K562 (cell line): Measurements from ENCODE around the gene ARHGAP25. TPM values are rescaled to one million over a fixed set of nuclear protein-coding genes. Genes with fewer than 3 reads are reported as not detected.

Experiments used
- ATF3 ChIP-seq, 2 experiments: fragments of 450-650 bp in 1 of 2; sonication (generic) in 1 of 2; formaldehyde crosslinking in 1 of 2; IDR thresholded peaks in 1 of 2; conservative IDR thresholded peaks in 1 of 2; 2 replicates each; pipeline versions ENCODE4 v1.6.1 to v1.8.1; 2016 to 2023; ENCODE audit warnings: mild to moderate bottlenecking in 2 of 2, moderate library complexity in 2 of 2, inconsistent platforms in 1 of 2, missing genetic modification reagents in 1 of 2
- CXXC5 ChIP-seq: fragments of 250-450 bp; sonication (Bioruptor Pico); IDR thresholded peaks from 2 replicates; pipeline ENCODE4 v1.8.0; 2022; ENCODE audit warnings: inconsistent platforms, mild to moderate bottlenecking, moderate library complexity
- DPF2 ChIP-seq: fragments of 450-650 bp; IDR thresholded peaks from 2 replicates; pipeline ENCODE4 v1.6.1; 2016
- ETV1 ChIP-seq: fragments of 450-650 bp; conservative IDR thresholded peaks from 2 replicates; pipeline ENCODE4 v1.6.1; 2016; ENCODE audit warnings: missing genetic modification characterization, control low read depth, low read depth, missing compliant biosample characterization
- ETV6 ChIP-seq, 3 experiments: fragments of 150-350 bp in 1 of 3; sonication (generic) in 1 of 3; formaldehyde crosslinking in 1 of 3; IDR thresholded peaks; 2 replicates each; pipeline versions ENCODE4 v1.6.1 to v1.8.0; 2014 to 2022; ENCODE audit warnings: borderline replicate concordance in 2 of 3, low read depth in 2 of 3, antibody characterized with exemption in 1 of 3, low read length in 1 of 3, mild to moderate bottlenecking in 1 of 3, missing genetic modification reagents in 1 of 3
- EZH2 ChIP-seq: IDR thresholded peaks from 2 replicates; pipeline ENCODE4 v1.6.1; 2012; ENCODE audit warnings: low read depth, mild to moderate bottlenecking, inconsistent platforms, low read length, borderline replicate concordance
- FOSL1 ChIP-seq: fragments of 200-800 bp; sonication (Bioruptor generic); conservative IDR thresholded peaks from 2 replicates; pipeline ENCODE4 v1.6.1; 2016; ENCODE audit warnings: missing genetic modification characterization, missing compliant biosample characterization
- HNRNPUL1 ChIP-seq: fragments of 200-400 bp; formaldehyde crosslinking; IDR thresholded peaks from 2 replicates; pipeline ENCODE4 v1.6.1; 2017; ENCODE audit warnings: low read length
- LEF1 ChIP-seq: fragments of 450-650 bp; IDR thresholded peaks from 2 replicates; pipeline ENCODE4 v1.6.1; 2016; ENCODE audit warnings: mild to moderate bottlenecking
- MYBL2 ChIP-seq, 2 experiments: fragments of 450-650 bp in 1 of 2; sonication (generic) in 1 of 2; formaldehyde crosslinking in 1 of 2; IDR thresholded peaks; 2 replicates each; pipeline versions ENCODE4 v1.6.1 to v1.8.1; 2017 to 2022; ENCODE audit warnings: borderline replicate concordance in 1 of 2, inconsistent platforms in 1 of 2, low read depth in 1 of 2, mild to moderate bottlenecking in 1 of 2, missing genetic modification reagents in 1 of 2, moderate library complexity in 1 of 2
- NFRKB ChIP-seq: fragments of 450-650 bp; IDR thresholded peaks from 2 replicates; pipeline ENCODE4 v1.6.1; 2016; ENCODE audit warnings: low read depth
- POLR2H ChIP-seq: IDR thresholded peaks from 2 replicates; pipeline ENCODE4 v1.6.1; 2016; ENCODE audit warnings: missing genetic modification characterization, low read depth, mild to moderate bottlenecking, control low read depth, missing compliant biosample characterization, moderate library complexity
- STAT5A ChIP-seq: IDR thresholded peaks from 2 replicates; pipeline ENCODE4 v1.6.1; 2012; ENCODE audit warnings: low read length, inconsistent platforms, borderline replicate concordance
- TAF9B ChIP-seq: fragments of 450-650 bp; IDR thresholded peaks from 2 replicates; pipeline ENCODE4 v1.6.1; 2018; ENCODE audit warnings: mild to moderate bottlenecking; ENCODE audit not compliant: partially characterized antibody
- ZNF316 ChIP-seq: fragments of 450-650 bp; IDR thresholded peaks from 2 replicates; pipeline ENCODE4 v1.6.1; 2016
- ZNF766 ChIP-seq: fragments of 200-800 bp; sonication (Bioruptor generic); conservative IDR thresholded peaks from 2 replicates; pipeline ENCODE4 v1.6.1; 2016; ENCODE audit warnings: missing genetic modification characterization, missing compliant biosample characterization
- polyA plus RNA-seq, 8 experiments: library from polyadenylated mRNA; depleted of rRNA in 4 of 8; stranded (reverse) in 5 of 8; unstranded in 3 of 8; fragments of >200 nt; fragmentation: Nextera tagmentation in 2 of 8; fragmentation: Illumina TruSeq in 1 of 8; extraction: Ambion mirVana in 2 of 8; extraction: Trizol in 1 of 8; gene quantifications; 2 replicates each; pipeline versions ENCODE4 v1.2.1 to v1.2.3, GENCODE V29; 2011 to 2014; ENCODE audit warnings: inconsistent platforms in 1 of 8, missing spikeins in 1 of 8
- total RNA-seq, 7 experiments: library from RNA; depleted of rRNA in 6 of 7; stranded (reverse); fragments of >200 nt in 6 of 7; fragmentation: Illumina TruSeq in 2 of 7; extraction: Trizol in 2 of 7; gene quantifications; 2 replicates each; pipeline versions ENCODE4 v1.2.1 to v1.2.3, GENCODE V29; 2011 to 2021; ENCODE audit warnings: low replicate concordance in 1 of 7
- TF ChIP-seq, protein P1 (sequence below): sonication (generic); formaldehyde crosslinking; IDR thresholded peaks from 2 replicates; pipeline ENCODE4 v1.8.0; 2022; ENCODE audit warnings: mild to moderate bottlenecking, missing genetic modification reagents
- TF ChIP-seq, protein P2 (sequence below): fragments of 250-450 bp; sonication (Bioruptor Pico); IDR thresholded peaks from 2 replicates; pipeline ENCODE4 v1.8.0; 2022; ENCODE audit warnings: inconsistent platforms, mild to moderate bottlenecking, moderate library complexity, borderline replicate concordance
- TF ChIP-seq, protein P3 (sequence below), 2 experiments: IDR thresholded peaks in 1 of 2; conservative IDR thresholded peaks in 1 of 2; 2 replicates each; pipeline ENCODE4 v1.6.1; 2016; ENCODE audit warnings: low read depth in 2 of 2, mild to moderate bottlenecking in 1 of 2, missing compliant biosample characterization in 1 of 2, missing genetic modification characterization in 1 of 2, moderate library complexity in 1 of 2

Gene ARHGAP25
- total and polyA plus RNA-seq, 9 of the 15 experiments (the other 6 are each of a cell fraction or from before 2014, with no cell fraction given) = 4.9 to 14.8 (median 10.7) TPM

GRCh38 chr2:68870215-68870614 lies 135.6 kb downstream of the ARHGAP25 start (continued):
- TF ChIP-seq ZNF766 (CRISPR knock-in tag) (0 out of 2 replicates have a peak, but pooled peaks have one; percentile 21), MYBL2 (IDR thresholded peaks at IDR 0.05; ENCODE audit: low read depth) (0 out of 2 replicates have a peak, but pooled peaks have one; percentile 15), MYBL2 (CRISPR knock-in tag; IDR thresholded peaks at IDR 0.05; ENCODE audit: borderline replicate concordance) (no peak), CXXC5 (CRISPR knock-in tag) (peak; percentile 30; the same call in 1 of the 2 replicates), DPF2 (peak; percentile 62), ATF3 (IDR thresholded peaks at IDR 0.05) (peak; percentile 44; the same call in 1 of the 2 replicates), ATF3 (CRISPR knock-in tag; conservative IDR thresholded peaks at IDR 0.05) (no peak), STAT5A (peak; percentile 71), HNRNPUL1 (no peak), ETV6 (IDR thresholded peaks at IDR 0.05; ENCODE audit: borderline replicate concordance in 1 of 2, low read depth in 2 of 2, low read length in 1 of 2) (peak; percentile 93 to 96), ETV6 (CRISPR knock-in tag; IDR thresholded peaks at IDR 0.05; ENCODE audit: borderline replicate concordance) (no peak), FOSL1 (tag) (peak; percentile 81), EZH2 (no peak), LEF1 (peak; percentile 33; the same call in 1 of the 2 replicates), TAF9B (peak; percentile 18), ETV1 (peak; percentile 83), ZNF316 (peak; percentile 29), NFRKB (peak; percentile 37; the same call in 1 of the 2 replicates), POLR2H (0 out of 2 replicates have a peak, but pooled peaks have one; percentile 69)
- TF ChIP-seq, protein P1, sequence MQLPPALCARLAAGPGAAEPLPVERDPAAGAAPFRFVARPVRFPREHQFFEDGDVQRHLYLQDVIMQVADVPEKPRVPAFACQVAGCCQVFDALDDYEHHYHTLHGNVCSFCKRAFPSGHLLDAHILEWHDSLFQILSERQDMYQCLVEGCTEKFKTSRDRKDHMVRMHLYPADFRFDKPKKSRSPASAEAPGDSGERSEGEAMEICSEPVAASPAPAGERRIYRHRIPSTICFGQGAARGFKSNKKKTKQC = no peak
- TF ChIP-seq, protein P2, sequence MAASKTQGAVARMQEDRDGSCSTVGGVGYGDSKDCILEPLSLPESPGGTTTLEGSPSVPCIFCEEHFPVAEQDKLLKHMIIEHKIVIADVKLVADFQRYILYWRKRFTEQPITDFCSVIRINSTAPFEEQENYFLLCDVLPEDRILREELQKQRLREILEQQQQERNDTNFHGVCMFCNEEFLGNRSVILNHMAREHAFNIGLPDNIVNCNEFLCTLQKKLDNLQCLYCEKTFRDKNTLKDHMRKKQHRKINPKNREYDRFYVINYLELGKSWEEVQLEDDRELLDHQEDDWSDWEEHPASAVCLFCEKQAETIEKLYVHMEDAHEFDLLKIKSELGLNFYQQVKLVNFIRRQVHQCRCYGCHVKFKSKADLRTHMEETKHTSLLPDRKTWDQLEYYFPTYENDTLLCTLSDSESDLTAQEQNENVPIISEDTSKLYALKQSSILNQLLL (CRISPR knock-in tag) = no peak
- TF ChIP-seq, protein P3, sequence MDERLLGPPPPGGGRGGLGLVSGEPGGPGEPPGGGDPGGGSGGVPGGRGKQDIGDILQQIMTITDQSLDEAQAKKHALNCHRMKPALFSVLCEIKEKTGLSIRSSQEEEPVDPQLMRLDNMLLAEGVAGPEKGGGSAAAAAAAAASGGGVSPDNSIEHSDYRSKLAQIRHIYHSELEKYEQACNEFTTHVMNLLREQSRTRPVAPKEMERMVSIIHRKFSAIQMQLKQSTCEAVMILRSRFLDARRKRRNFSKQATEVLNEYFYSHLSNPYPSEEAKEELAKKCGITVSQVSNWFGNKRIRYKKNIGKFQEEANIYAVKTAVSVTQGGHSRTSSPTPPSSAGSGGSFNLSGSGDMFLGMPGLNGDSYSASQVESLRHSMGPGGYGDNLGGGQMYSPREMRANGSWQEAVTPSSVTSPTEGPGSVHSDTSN (CRISPR knock-in tag; IDR thresholded peaks at IDR 0.05; ENCODE audit: low read depth) = peak; percentile 66
- TF ChIP-seq, protein P3 (tag; conservative IDR thresholded peaks at IDR 0.05; ENCODE audit: low read depth) = peak; percentile 96
